Measurements from ENCODE around the gene KDM4C.
"Not testable (repeated sequence)": the region's sequence is repeated elsewhere in the genome, so short reads cannot be mapped to it uniquely, and the experiment has no call there.

Gene KDM4C

GRCh38 chr9:7008411-7008810, 250.6 kb downstream of the KDM4C start:
- no peak for FAIRE-seq
- DNase-seq (ENCODE audit: insufficient read length, low spot score) = no peak

GRCh38 chr9:7009065-7009464, 251.3 kb downstream of the KDM4C start:
- FAIRE-seq = no peak

GRCh38 chr9:7011395-7012067, 253.8 kb downstream of the KDM4C start:
- no peak for DNase-seq (ENCODE audit: insufficient read length, low spot score)
- no peak for FAIRE-seq

More at GRCh38 chr9:7009065-7009464, 251.3 kb downstream of the KDM4C start:
- no peak for DNase-seq (ENCODE audit: insufficient read length, low spot score)

- FAIRE-seq = no peak
- DNase-seq (ENCODE audit: insufficient read length, low spot score) = no peak
Measured at GRCh38 chr9:7027996-7028395, 270.2 kb downstream of the KDM4C start.

- FAIRE-seq (no peak), DNase-seq (ENCODE audit: insufficient read length, low spot score) (no peak)
Measured at GRCh38 chr9:7028591-7028990, 270.8 kb downstream of the KDM4C start.

GRCh38 chr9:7030943-7031342, 273.2 kb downstream of the KDM4C start:
- FAIRE-seq; DNase-seq (ENCODE audit: insufficient read length, low spot score): not testable (repeated sequence)

GRCh38 chr9:7033076-7034045, 275.6 kb downstream of the KDM4C start:
- FAIRE-seq (no peak), DNase-seq (ENCODE audit: insufficient read length, low spot score) (no peak)

- FAIRE-seq = no peak
Measured at GRCh38 chr9:7037176-7037575, 279.4 kb downstream of the KDM4C start.

GRCh38 chr9:7042124-7042523, 284.4 kb downstream of the KDM4C start:
- DNase-seq (ENCODE audit: insufficient read length, low spot score) = no peak
- FAIRE-seq = no peak

More at GRCh38 chr9:7037176-7037575, 279.4 kb downstream of the KDM4C start:
- DNase-seq (ENCODE audit: insufficient read length, low spot score) = no peak

GRCh38 chr9:7045361-7045760, 287.6 kb downstream of the KDM4C start:
- no peak for FAIRE-seq

GRCh38 chr9:7051711-7052110, 293.9 kb downstream of the KDM4C start:
- DNase-seq (ENCODE audit: insufficient read length, low spot score) (no peak), FAIRE-seq (no peak)

More at GRCh38 chr9:7045361-7045760, 287.6 kb downstream of the KDM4C start:
- DNase-seq (ENCODE audit: insufficient read length, low spot score) = no peak

GRCh38 chr9:7053903-7054302, 296.1 kb downstream of the KDM4C start:
- FAIRE-seq (no peak), DNase-seq (ENCODE audit: insufficient read length, low spot score) (no peak)

GRCh38 chr9:7055171-7055903, 297.6 kb downstream of the KDM4C start:
- FAIRE-seq = no peak
- no peak for DNase-seq (ENCODE audit: insufficient read length, low spot score)

- no peak for DNase-seq (ENCODE audit: insufficient read length, low spot score)
Measured at GRCh38 chr9:7056254-7056653, 298.5 kb downstream of the KDM4C start.

GRCh38 chr9:7058473-7058872, 300.7 kb downstream of the KDM4C start:
- FAIRE-seq = no peak
- no peak for DNase-seq (ENCODE audit: insufficient read length, low spot score)

More at GRCh38 chr9:7056254-7056653, 298.5 kb downstream of the KDM4C start:
- FAIRE-seq = no peak

GRCh38 chr9:7067169-7067568, 309.4 kb downstream of the KDM4C start:
- no peak for FAIRE-seq

GRCh38 chr9:7071916-7072315, 314.1 kb downstream of the KDM4C start:
- no peak for DNase-seq (ENCODE audit: insufficient read length, low spot score)
- FAIRE-seq = no peak

More at GRCh38 chr9:7067169-7067568, 309.4 kb downstream of the KDM4C start:
- DNase-seq (ENCODE audit: insufficient read length, low spot score) = no peak

- DNase-seq (ENCODE audit: insufficient read length, low spot score) (no peak), FAIRE-seq (no peak)
Measured at GRCh38 chr9:7073706-7074105, 315.9 kb downstream of the KDM4C start.

GRCh38 chr9:7075154-7075553, 317.4 kb downstream of the KDM4C start:
- DNase-seq (ENCODE audit: insufficient read length, low spot score) (no peak), FAIRE-seq (no peak)

- no peak for FAIRE-seq
Measured at GRCh38 chr9:7079051-7079450, 321.3 kb downstream of the KDM4C start.

GRCh38 chr9:7081065-7081600, 323.4 kb downstream of the KDM4C start:
- DNase-seq (ENCODE audit: insufficient read length, low spot score) = no peak
- FAIRE-seq = no peak

More at GRCh38 chr9:7079051-7079450, 321.3 kb downstream of the KDM4C start:
- no peak for DNase-seq (ENCODE audit: insufficient read length, low spot score)
